SK-N-MC (cell line): Measurements from ENCODE around the gene DNAH10.

ENCODE experiments used
- EZH2 ChIP-seq: fragments of 200-600 bp; sonication (generic); IDR thresholded peaks from one replicate; pipeline ENCODE4 v1.6.1; 2017; ENCODE audit warnings: antibody characterized with exemption
- POLR2AphosphoS5 ChIP-seq: IDR thresholded peaks from 2 replicates; pipeline ENCODE4 v1.6.1; 2012; ENCODE audit warnings: mild to moderate bottlenecking, low read depth, low read length, borderline replicate concordance

DNA sequence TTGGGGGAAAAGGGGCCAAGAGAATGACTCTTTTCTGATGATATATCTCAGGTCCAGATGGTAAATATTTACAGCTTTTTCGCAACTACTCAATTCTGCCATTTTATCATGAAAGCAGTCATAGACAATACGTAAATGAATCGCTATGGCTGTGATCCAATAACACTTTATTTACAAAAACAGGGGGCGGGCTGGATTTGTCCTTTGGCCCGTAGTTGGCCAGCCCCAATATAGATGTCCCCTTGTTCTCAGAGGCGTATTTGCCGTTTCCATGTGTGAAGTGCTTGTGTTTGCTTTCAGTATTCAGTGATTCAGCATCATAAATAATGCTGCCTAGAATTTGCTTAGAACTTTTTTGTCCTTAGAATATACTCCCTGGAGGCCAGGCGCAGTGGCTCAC, 133.3 kb downstream of the DNAH10 start:
- TF ChIP-seq POLR2AphosphoS5 (no peak), EZH2 (no peak)
